Stomach (tissue), 9 donors: ENCODE data around the gene MFSD12. TPM values are rescaled to one million over a fixed set of nuclear protein-coding genes. Genes with fewer than 3 reads are reported as not detected.
"Not testable (repeated sequence)": the region's sequence is repeated elsewhere in the genome, so short reads cannot be mapped to it uniquely, and the experiment has no call there.

Source experiments
- DNase-seq, 2 donors: peaks; one replicate each; pipeline versions ENCODE4 v3.0.0 to v3.0.0-alpha.2; 2013 to 2019
- H3K27ac ChIP-seq, 5 donors: fragments of 200-600 bp in 4 of 5; sonication (generic) in 4 of 5; one replicate each; pipeline ENCODE4 v1.5.1; 2013 to 2019; ENCODE audit warnings: mild to moderate bottlenecking in 1 of 5, moderate library complexity in 1 of 5
- H3K27me3 ChIP-seq, 3 donors: fragments of 200-600 bp; sonication (generic); one replicate each; pipeline ENCODE4 v1.5.1; 2017 to 2019; ENCODE audit warnings: mixed run types in 1 of 3
- H3K36me3 ChIP-seq, 4 donors: fragments of 200-600 bp; sonication (generic); 1 replicate in 3 of 4; 2 replicates in 1 of 4; pipeline ENCODE4 v1.5.1; 2016 to 2019
- H3K4me1 ChIP-seq, 4 donors: fragments of 200-600 bp; sonication (generic); one replicate each; pipeline ENCODE4 v1.5.1; 2016 to 2019
- H3K4me3 ChIP-seq, 4 donors: fragments of 200-600 bp; sonication (generic) in 3 of 4; one replicate each; pipeline ENCODE4 v1.5.1; 2016 to 2019; ENCODE audit warnings: mild to moderate bottlenecking in 1 of 4
- H3K9me3 ChIP-seq, 4 donors: fragments of 200-600 bp; sonication (generic); one replicate each; pipeline ENCODE4 v1.5.1; 2016 to 2019
- EP300 ChIP-seq: sonication (generic); formaldehyde crosslinking; IDR thresholded peaks from one replicate; pipeline ENCODE4 v1.6.1; 2017; ENCODE audit warnings: antibody characterized with exemption
- POLR2A ChIP-seq, 4 donors: fragments of 450-650 bp; IDR thresholded peaks; one replicate each; pipeline ENCODE4 v1.6.1; 2016; ENCODE audit warnings: antibody characterized with exemption in 4 of 4, control low read depth in 2 of 4, mild to moderate bottlenecking in 1 of 4, moderate library complexity in 1 of 4
- POLR2AphosphoS5 ChIP-seq, 3 donors: sonication (generic); formaldehyde crosslinking; IDR thresholded peaks; one replicate each; pipeline ENCODE4 v1.6.1; 2016; ENCODE audit warnings: antibody characterized with exemption in 3 of 3
- WGBS, 5 donors: extraction: QIAGEN DNeasy Blood & Tissue Kit in 3 of 5; methylation state at CpG; one replicate each; pipeline versions ENCODE4 v1.1.5 to v1.1.7; 2013 to 2018; 5-methylcytosine and 5-hydroxymethylcytosine counted together
- intact Hi-C: fragments of 100-400 bp; cut with DNase I; formaldehyde crosslinking; loops from one replicate; pipeline ENCODE4 v1.15.1; 2023; ENCODE audit warnings: low total_unique reads
- polyA plus RNA-seq, 3 donors: library from polyadenylated mRNA; stranded (reverse); fragments of 200-250 nt; gene quantifications; one replicate each; pipeline ENCODE4 v1.2.3, GENCODE V29; 2013
- total RNA-seq, 5 donors: library from RNA; depleted of rRNA; stranded (reverse); fragments of >200 nt; gene quantifications; one replicate each; pipeline versions ENCODE4 v1.1.0 to v1.2.3, GENCODE V29; 2014 to 2016
- TF ChIP-seq, protein P1 (sequence below), 7 experiments: fragments of 450-650 bp in 4 of 7; fragments of 200-600 bp in 3 of 7; sonication (generic) in 3 of 7; IDR thresholded peaks; one replicate each; pipeline ENCODE4 v1.5.1; 2016 to 2019; ENCODE audit warnings: antibody characterized with exemption in 7 of 7, control low read depth in 2 of 7, mild to moderate bottlenecking in 1 of 7
- donor health status: healthy with polysubstance abuse.
- donor health status: Bipolar disorder and iron deficiency.
- donor health status: healthy.

The MFSD12 gene
- total and polyA plus RNA-seq, 8 donors = 0.58 to 96.4 (median 34.8) TPM

DNA sequence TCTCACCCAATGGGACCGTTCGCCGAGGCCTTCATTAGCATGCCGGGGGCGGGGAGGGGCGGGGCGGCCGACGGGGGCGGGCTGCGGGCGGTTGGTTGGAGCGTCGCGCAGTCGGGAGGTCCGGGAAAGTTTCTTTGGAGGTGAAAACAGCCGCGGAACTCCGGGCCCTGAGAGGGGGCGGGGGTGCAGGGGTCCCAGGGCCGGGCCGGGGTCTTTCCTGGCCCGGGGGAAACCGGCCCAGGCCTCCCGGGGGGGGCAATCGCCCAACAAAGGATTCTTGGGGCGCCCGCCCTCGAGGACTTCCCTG lies 15.4 kb upstream of the MFSD12 start, which contains the start of gene HMG20B:
HMG20B (plus strand) TSS at position 90 of the 307 bp plus-strand sequence. CDS start 366 bp downstream, outside the sequence.
- Histone ChIP-seq H3K27ac (peak within 1 kb of the TSS; percentile 81 to 93 (median 87)), H3K9me3 (no peaks in the 10 kb centered on the region), H3K36me3 (peaks cover 0 to 24% (median 14%) of the 10 kb centered on the region in 4 donors), H3K4me3 (peak within 1 kb of the TSS; percentile 89 to 97 (median 91)), H3K4me1 (peaks cover 23 to 51% (median 40%) of the 10 kb centered on the region in 4 donors), H3K27me3 (no peaks in the 10 kb centered on the region)
- DNase-seq = no peak
- TF ChIP-seq POLR2A (IDR thresholded peaks at IDR 0.05) (no peak), POLR2AphosphoS5 (IDR thresholded peaks at IDR 0.05) (no peak), EP300 (no peak)
- TF ChIP-seq, protein P1, sequence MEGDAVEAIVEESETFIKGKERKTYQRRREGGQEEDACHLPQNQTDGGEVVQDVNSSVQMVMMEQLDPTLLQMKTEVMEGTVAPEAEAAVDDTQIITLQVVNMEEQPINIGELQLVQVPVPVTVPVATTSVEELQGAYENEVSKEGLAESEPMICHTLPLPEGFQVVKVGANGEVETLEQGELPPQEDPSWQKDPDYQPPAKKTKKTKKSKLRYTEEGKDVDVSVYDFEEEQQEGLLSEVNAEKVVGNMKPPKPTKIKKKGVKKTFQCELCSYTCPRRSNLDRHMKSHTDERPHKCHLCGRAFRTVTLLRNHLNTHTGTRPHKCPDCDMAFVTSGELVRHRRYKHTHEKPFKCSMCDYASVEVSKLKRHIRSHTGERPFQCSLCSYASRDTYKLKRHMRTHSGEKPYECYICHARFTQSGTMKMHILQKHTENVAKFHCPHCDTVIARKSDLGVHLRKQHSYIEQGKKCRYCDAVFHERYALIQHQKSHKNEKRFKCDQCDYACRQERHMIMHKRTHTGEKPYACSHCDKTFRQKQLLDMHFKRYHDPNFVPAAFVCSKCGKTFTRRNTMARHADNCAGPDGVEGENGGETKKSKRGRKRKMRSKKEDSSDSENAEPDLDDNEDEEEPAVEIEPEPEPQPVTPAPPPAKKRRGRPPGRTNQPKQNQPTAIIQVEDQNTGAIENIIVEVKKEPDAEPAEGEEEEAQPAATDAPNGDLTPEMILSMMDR (IDR thresholded peaks at IDR 0.05) = no peak
- WGBS, 5 donors = 0 to 1% (median 0%) methylated on average over 18 to 30 of the region's 30 CpGs; no CpG with 5 or more reads in 1 of the 5 donors
- intact Hi-C loops = no loop called here

GRCh38 chr19:3572132-3572854 lies 14.9 kb upstream of the MFSD12 start:
- no peak for TF ChIP-seq POLR2A (IDR thresholded peaks at IDR 0.05)
- peak in 1 of 3 donors; percentile 69 for TF ChIP-seq POLR2AphosphoS5 (IDR thresholded peaks at IDR 0.05)
- no peaks in the 10 kb centered on the region for H3K27me3 ChIP-seq
- DNase-seq = peak; percentile 100
- intact Hi-C loops = no loop called here
- H3K36me3 ChIP-seq = peaks cover 0 to 24% (median 11%) of the 10 kb centered on the region in 4 donors
- H3K4me3 ChIP-seq = peak overlapping the region; percentile 89 to 97 (median 91)
- H3K27ac ChIP-seq = peak overlapping the region; percentile 47 to 93 (median 87)
- no peaks in the 10 kb centered on the region for H3K9me3 ChIP-seq
- 2 to 14% (median 3%) methylated on average over 7 to 48 of the region's 48 CpGs for WGBS, 5 donors
- peaks cover 23 to 51% (median 39%) of the 10 kb centered on the region in 4 donors for H3K4me1 ChIP-seq

DNA sequence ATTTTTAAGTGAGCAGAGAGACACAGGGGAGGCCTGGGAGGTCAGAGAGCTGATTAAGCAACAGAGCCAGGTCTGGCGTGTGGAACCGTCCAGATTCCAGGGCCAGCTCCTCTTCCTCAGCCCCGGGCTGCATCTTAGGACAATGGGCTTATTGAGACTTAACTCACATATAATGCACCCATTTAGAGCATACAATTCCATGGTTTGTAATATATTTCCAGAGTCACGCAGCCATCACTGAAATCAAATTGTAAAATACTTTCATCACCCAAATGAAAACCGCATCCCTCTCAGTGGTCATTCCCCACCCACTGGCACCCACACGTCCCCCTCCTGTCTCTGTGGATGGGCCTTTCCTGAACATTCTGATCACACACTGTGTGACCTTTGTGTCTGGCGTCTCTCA lies 13.2 kb upstream of the MFSD12 start:
- H3K27ac ChIP-seq = no peak overlapping the region
- 79 to 87% (median 84%) methylated on average over 7 of the region's 7 CpGs for WGBS, 5 donors

GRCh38 chr19:3570042-3570441 lies 12.7 kb upstream of the MFSD12 start:
- intact Hi-C loops, H3K9me3 ChIP-seq, H3K4me3 ChIP-seq, DNase-seq, H3K27me3 ChIP-seq, H3K27ac ChIP-seq, H3K36me3 ChIP-seq: not testable (repeated sequence)
- 71 to 80% (median 75%) methylated on average over 11 of the region's 11 CpGs for WGBS, 5 donors
- H3K4me1 ChIP-seq = peaks cover 15 to 31% (median 23%) of the 10 kb centered on the region in 4 donors

More for the DNA sequence above, 13.2 kb upstream of the MFSD12 start:
- intact Hi-C loops = no loop called here
- Histone ChIP-seq H3K36me3 (peaks cover 0 to 13% (median 11%) of the 10 kb centered on the region in 4 donors), H3K4me3 (no peak overlapping the region), H3K9me3 (no peaks in the 10 kb centered on the region), H3K4me1 (peaks cover 15 to 36% (median 25%) of the 10 kb centered on the region in 4 donors), H3K27me3 (no peaks in the 10 kb centered on the region)
- TF ChIP-seq EP300 = no peak
- TF ChIP-seq, protein P1 (IDR thresholded peaks at IDR 0.05) = no peak
- TF ChIP-seq POLR2A (IDR thresholded peaks at IDR 0.05) = no peak
- no peak for TF ChIP-seq POLR2AphosphoS5 (IDR thresholded peaks at IDR 0.05)
- no peak for DNase-seq

DNA sequence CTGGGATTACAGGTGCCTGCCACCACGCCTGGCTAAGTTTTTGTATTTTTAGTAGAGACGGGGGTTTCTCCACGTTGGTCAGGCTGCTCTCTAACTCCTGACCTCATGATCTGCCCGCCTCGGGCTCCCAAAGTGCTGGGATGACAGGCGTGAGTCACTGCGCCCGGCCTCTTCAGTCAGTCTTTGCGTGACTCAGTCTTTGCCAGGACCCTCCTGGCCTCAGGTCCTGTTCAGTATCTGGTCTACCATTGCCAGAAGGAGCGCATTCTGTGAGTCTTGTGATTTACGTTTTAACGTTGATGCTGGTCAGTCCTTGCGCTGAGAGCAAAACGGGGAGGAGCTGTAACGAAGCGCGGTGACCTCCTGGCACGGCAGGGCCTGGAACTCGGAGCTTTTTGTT lies 7.8 kb upstream of the MFSD12 start:
- Histone ChIP-seq H3K27ac (no peak overlapping the region), H3K4me1 (no peaks in the 10 kb centered on the region), H3K36me3 (no peaks in the 10 kb centered on the region), H3K9me3 (no peaks in the 10 kb centered on the region), H3K4me3 (no peak overlapping the region), H3K27me3 (no peaks in the 10 kb centered on the region)
- WGBS, 5 donors = 89 to 90% (median 89%) methylated on average over 14 to 19 of the region's 19 CpGs
- no peak for DNase-seq
- TF ChIP-seq EP300 (no peak), POLR2A (IDR thresholded peaks at IDR 0.05) (no peak), POLR2AphosphoS5 (IDR thresholded peaks at IDR 0.05) (no peak)
- TF ChIP-seq, protein P1 (IDR thresholded peaks at IDR 0.05) = no peak
- intact Hi-C loops = no loop called here
